Measurements from ENCODE around the gene PALLD. TPM values are rescaled to one million over a fixed set of nuclear protein-coding genes. Genes with fewer than 3 reads are reported as not detected.

The PALLD gene
- total RNA-seq, 1 donor from 2014 or later: 69.2 TPM

GRCh38 chr4:168893205-168893604 is 396.4 kb downstream of the PALLD start:
- FAIRE-seq (no peak), DNase-seq (ENCODE audit: low read depth) (no peak)
- Histone ChIP-seq H3K27me3 (ENCODE audit: control insufficient read depth, insufficient read depth, low read length) (no peaks in the 10 kb centered on the region), H3K4me3 (ENCODE audit: low read depth, low read length) (no peak overlapping the region), H3K36me3 (ENCODE audit: control insufficient read depth, insufficient read depth, low read length) (peaks cover 24% of the 10 kb centered on the region)
- TF ChIP-seq CTCF (IDR thresholded peaks at IDR 0.05; ENCODE audit: insufficient read depth, low read length, severe bottlenecking): no peak

GRCh38 chr4:168893807-168894206 is 397.0 kb downstream of the PALLD start:
- peaks cover 28% of the 10 kb centered on the region for H3K36me3 ChIP-seq (ENCODE audit: control insufficient read depth, insufficient read depth, low read length)
- FAIRE-seq: no peak
- H3K4me3 ChIP-seq (ENCODE audit: low read depth, low read length): no peak overlapping the region
- DNase-seq (ENCODE audit: low read depth): no peak
- no peak for TF ChIP-seq CTCF (IDR thresholded peaks at IDR 0.05; ENCODE audit: insufficient read depth, low read length, severe bottlenecking)
- H3K27me3 ChIP-seq (ENCODE audit: control insufficient read depth, insufficient read depth, low read length): no peaks in the 10 kb centered on the region

GRCh38 chr4:168900080-168900479 is 403.2 kb downstream of the PALLD start:
- no peak for FAIRE-seq
- Histone ChIP-seq H3K4me3 (ENCODE audit: low read depth, low read length) (no peak overlapping the region), H3K27me3 (ENCODE audit: control insufficient read depth, insufficient read depth, low read length) (no peaks in the 10 kb centered on the region), H3K36me3 (ENCODE audit: control insufficient read depth, insufficient read depth, low read length) (peaks cover 12% of the 10 kb centered on the region)
- no peak for TF ChIP-seq CTCF (IDR thresholded peaks at IDR 0.05; ENCODE audit: insufficient read depth, low read length, severe bottlenecking)
- no peak for DNase-seq (ENCODE audit: low read depth)

GRCh38 chr4:168907119-168907698 is 410.4 kb downstream of the PALLD start:
- no peak for TF ChIP-seq CTCF (IDR thresholded peaks at IDR 0.05; ENCODE audit: insufficient read depth, low read length, severe bottlenecking)
- peaks cover 17% of the 10 kb centered on the region for H3K36me3 ChIP-seq (ENCODE audit: control insufficient read depth, insufficient read depth, low read length)
- no peaks in the 10 kb centered on the region for H3K27me3 ChIP-seq (ENCODE audit: control insufficient read depth, insufficient read depth, low read length)
- DNase-seq (ENCODE audit: low read depth): no peak
- H3K4me3 ChIP-seq (ENCODE audit: low read depth, low read length): no peak overlapping the region
- no peak for FAIRE-seq

- TF ChIP-seq CTCF (IDR thresholded peaks at IDR 0.05; ENCODE audit: insufficient read depth, low read length, severe bottlenecking): no peak
- Histone ChIP-seq H3K27me3 (ENCODE audit: control insufficient read depth, insufficient read depth, low read length) (no peaks in the 10 kb centered on the region), H3K36me3 (ENCODE audit: control insufficient read depth, insufficient read depth, low read length) (peaks cover 17% of the 10 kb centered on the region), H3K4me3 (ENCODE audit: low read depth, low read length) (no peak overlapping the region)
- FAIRE-seq: no peak
- DNase-seq (ENCODE audit: low read depth): no peak
These were observed 411.2 kb downstream of the PALLD start for GRCh38 chr4:168908093-168908492.

GRCh38 chr4:168908851-168909273 is 412.0 kb downstream of the PALLD start:
- Histone ChIP-seq H3K27me3 (ENCODE audit: control insufficient read depth, insufficient read depth, low read length) (no peaks in the 10 kb centered on the region), H3K4me3 (ENCODE audit: low read depth, low read length) (no peak overlapping the region), H3K36me3 (ENCODE audit: control insufficient read depth, insufficient read depth, low read length) (peaks cover 17% of the 10 kb centered on the region)
- DNase-seq (ENCODE audit: low read depth) (no peak), FAIRE-seq (no peak)
- no peak for TF ChIP-seq CTCF (IDR thresholded peaks at IDR 0.05; ENCODE audit: insufficient read depth, low read length, severe bottlenecking)
